Trophoblast cell (in vitro differentiated cells and primary cell): Measurements from ENCODE around the gene GFM1.

Experiments
- DNase-seq, 2 donors: peaks; one replicate each; pipeline ENCODE4 v3.0.0-alpha.2; 2016
- H2AFZ ChIP-seq: 2 replicates; pipeline ENCODE4 v1.6.1; 2013; ENCODE audit warnings: low read length, moderate library complexity, mild to moderate bottlenecking; ENCODE audit not compliant: insufficient read depth, poor library complexity
- H2AK5ac ChIP-seq: 2 replicates; pipeline ENCODE4 v1.6.1; 2013; ENCODE audit warnings: mild to moderate bottlenecking, low read length
- H2BK120ac ChIP-seq: 2 replicates; pipeline ENCODE4 v1.6.1; 2013; ENCODE audit warnings: low read length, mild to moderate bottlenecking, moderate library complexity; ENCODE audit not compliant: insufficient read depth, poor library complexity
- H2BK12ac ChIP-seq: 2 replicates; pipeline ENCODE4 v1.6.1; 2013; ENCODE audit warnings: mild to moderate bottlenecking, low read length, moderate library complexity
- H2BK5ac ChIP-seq: 2 replicates; pipeline ENCODE4 v1.6.1; 2013; ENCODE audit warnings: low read length, low read depth, moderate library complexity, mild to moderate bottlenecking; ENCODE audit not compliant: poor library complexity
- H3K14ac ChIP-seq: 2 replicates; pipeline ENCODE4 v1.6.1; 2013; ENCODE audit warnings: mild to moderate bottlenecking, low read length
- H3K18ac ChIP-seq: 2 replicates; pipeline ENCODE4 v1.6.1; 2013; ENCODE audit warnings: mild to moderate bottlenecking, low read length
- H3K23ac ChIP-seq: 2 replicates; pipeline ENCODE4 v1.6.1; 2013; ENCODE audit warnings: low read length
- H3K27ac ChIP-seq: 2 replicates; pipeline ENCODE4 v1.5.1; 2013; ENCODE audit warnings: low read depth, mild to moderate bottlenecking, inconsistent platforms, low read length, moderate library complexity
- H3K27me3 ChIP-seq: 2 replicates; pipeline ENCODE4 v1.6.1; 2013; ENCODE audit warnings: inconsistent platforms, mild to moderate bottlenecking, low read length, moderate library complexity; ENCODE audit not compliant: insufficient read depth
- H3K36me3 ChIP-seq, 2 experiments: 1 replicate in 1 of 2; 2 replicates in 1 of 2; pipeline ENCODE4 v1.6.1; 2013; ENCODE audit warnings: low read length in 2 of 2, mild to moderate bottlenecking in 2 of 2, moderate library complexity in 1 of 2; ENCODE audit not compliant: insufficient read depth in 2 of 2, control insufficient read depth in 1 of 2
- H3K4ac ChIP-seq: 2 replicates; pipeline ENCODE4 v1.6.1; 2013; ENCODE audit warnings: low read depth, mild to moderate bottlenecking, low read length, moderate library complexity
- H3K4me1 ChIP-seq, 2 experiments: 1 replicate in 1 of 2; 2 replicates in 1 of 2; pipeline ENCODE4 v1.6.1; 2013; ENCODE audit warnings: low read length in 2 of 2, mild to moderate bottlenecking in 2 of 2, moderate library complexity in 1 of 2; ENCODE audit not compliant: insufficient read depth in 2 of 2, control insufficient read depth in 1 of 2
- H3K4me2 ChIP-seq: 2 replicates; pipeline ENCODE4 v1.6.1; 2013; ENCODE audit warnings: inconsistent platforms, mild to moderate bottlenecking, low read length, moderate library complexity
- H3K4me3 ChIP-seq: 2 replicates; pipeline ENCODE4 v1.5.1; 2013; ENCODE audit warnings: mild to moderate bottlenecking, low read depth, low read length, inconsistent platforms
- H3K79me1 ChIP-seq: one replicate; pipeline ENCODE4 v1.6.1; 2013; ENCODE audit warnings: low read length
- H3K79me2 ChIP-seq: 2 replicates; pipeline ENCODE4 v1.6.1; 2013; ENCODE audit warnings: low read length, mild to moderate bottlenecking; ENCODE audit not compliant: control insufficient read depth, insufficient read depth, poor library complexity
- H3K9ac ChIP-seq: 2 replicates; pipeline ENCODE4 v1.6.1; 2013; ENCODE audit warnings: mild to moderate bottlenecking, low read length
- H3K9me3 ChIP-seq: 2 replicates; pipeline ENCODE4 v1.6.1; 2013; ENCODE audit warnings: low read depth, mild to moderate bottlenecking, control low read depth, inconsistent platforms, low read length; ENCODE audit not compliant: insufficient read depth
- H4K12ac ChIP-seq: 2 replicates; pipeline ENCODE4 v1.6.1; 2013; ENCODE audit warnings: low read depth, mild to moderate bottlenecking, low read length, moderate library complexity
- H4K8ac ChIP-seq: 2 replicates; pipeline ENCODE4 v1.6.1; 2013; ENCODE audit warnings: low read depth, mild to moderate bottlenecking, low read length, moderate library complexity
- H4K91ac ChIP-seq: one replicate; pipeline ENCODE4 v1.6.1; 2013; ENCODE audit warnings: low read depth, mild to moderate bottlenecking, low read length, moderate library complexity
- WGBS: extraction: QIAGEN DNeasy Blood & Tissue Kit; methylation state at CpG from one replicate; pipeline ENCODE4 v1.1.7; 2013; ENCODE audit warnings: missing lambda C conversion rate; ENCODE audit not compliant: insufficient read length, insufficient coverage; ENCODE audit errors: extremely low coverage; 5-methylcytosine and 5-hydroxymethylcytosine counted together

GFM1 gene

DNA sequence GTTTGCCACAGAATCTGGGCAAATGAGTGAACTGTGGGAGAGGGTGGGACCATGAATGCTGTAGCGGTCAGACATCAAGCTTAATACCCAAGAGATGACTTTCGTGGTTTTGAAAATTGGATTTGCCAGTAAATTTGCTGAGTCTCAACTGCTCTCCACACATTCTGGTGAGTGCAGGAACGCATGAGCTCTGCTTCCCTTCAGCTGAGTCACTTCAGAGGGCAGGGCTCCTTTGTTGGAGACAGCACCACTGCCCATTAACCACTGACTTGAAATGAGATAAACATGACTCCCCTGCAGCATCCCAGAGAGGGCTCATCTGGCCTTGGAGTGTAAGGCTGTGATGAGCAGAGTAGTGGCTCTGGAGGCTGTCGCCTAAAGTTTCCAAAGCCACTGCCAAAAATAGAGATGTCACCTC is 65.3 kb downstream of the GFM1 start:
- no CpG with 5 or more reads among the region's 4 CpGs for WGBS
- Histone ChIP-seq H3K18ac (no peak overlapping the region), H2AK5ac (no peak overlapping the region), H3K4me1 (peaks cover 0 to 5% of the 10 kb centered on the region in 2 experiments), H4K8ac (no peak overlapping the region), H3K9me3 (no peaks in the 10 kb centered on the region), H3K23ac (no peak overlapping the region), H3K36me3 (peaks cover 0 to 3% of the 10 kb centered on the region in 2 experiments), H3K4ac (no peak overlapping the region), H3K79me1 (no peaks in the 10 kb centered on the region), H3K4me2 (no peak overlapping the region), H2BK5ac (no peak overlapping the region), H4K91ac (no peak overlapping the region), H2BK120ac (no peak overlapping the region), H3K14ac (no peak overlapping the region), H3K27ac (no peak overlapping the region), H3K9ac (no peak overlapping the region), H4K12ac (no peak overlapping the region), H3K79me2 (no peaks in the 10 kb centered on the region), H2AFZ (no peak overlapping the region), H2BK12ac (no peak overlapping the region), H3K27me3 (no peaks in the 10 kb centered on the region), H3K4me3 (no peak overlapping the region)
- peak; percentile 36 to 66 for DNase-seq

DNA sequence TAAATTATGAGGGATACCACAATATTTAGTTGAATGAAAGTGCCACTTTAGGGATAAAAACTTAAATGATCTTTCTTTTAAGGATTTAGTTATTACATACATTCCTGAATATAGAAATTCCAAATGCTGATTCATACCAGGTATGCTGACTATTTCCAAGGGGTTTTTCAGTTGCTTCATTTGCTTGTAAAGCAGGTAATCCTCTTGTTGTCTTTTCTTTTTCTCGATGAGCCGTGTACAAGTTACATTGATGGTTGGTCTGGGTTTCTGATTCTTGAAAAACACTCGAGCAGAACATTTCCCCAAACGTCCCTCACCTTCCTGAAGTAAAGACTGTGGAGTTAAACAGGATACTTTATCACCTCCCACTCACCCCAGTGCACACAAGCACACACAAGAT is 66.3 kb downstream of the GFM1 start:
- no peak overlapping the region for H4K8ac ChIP-seq
- H2BK120ac ChIP-seq, result no peak overlapping the region
- no peak overlapping the region for H2AK5ac ChIP-seq
- no peak overlapping the region for H3K14ac ChIP-seq
- no peaks in the 10 kb centered on the region for H3K9me3 ChIP-seq
- no peak overlapping the region for H3K9ac ChIP-seq
- H3K4me3 ChIP-seq, result no peak overlapping the region
- no CpG with 5 or more reads among the region's 4 CpGs for WGBS
- H3K23ac ChIP-seq, result no peak overlapping the region
- H3K79me1 ChIP-seq, result no peaks in the 10 kb centered on the region
- no peak overlapping the region for H2AFZ ChIP-seq
- DNase-seq, result peak in 1 of 2 donors; percentile 67
- H3K4me2 ChIP-seq, result no peak overlapping the region
- no peaks in the 10 kb centered on the region for H3K27me3 ChIP-seq
- no peak overlapping the region for H4K12ac ChIP-seq
- no peaks in the 10 kb centered on the region for H3K79me2 ChIP-seq
- H3K18ac ChIP-seq, result no peak overlapping the region
- H3K36me3 ChIP-seq, result peaks cover 0 to 3% of the 10 kb centered on the region in 2 experiments
- peaks cover 0 to 5% of the 10 kb centered on the region in 2 experiments for H3K4me1 ChIP-seq
- no peak overlapping the region for H4K91ac ChIP-seq
- H3K27ac ChIP-seq, result no peak overlapping the region
- no peak overlapping the region for H3K4ac ChIP-seq
- no peak overlapping the region for H2BK12ac ChIP-seq
- H2BK5ac ChIP-seq, result no peak overlapping the region

DNA sequence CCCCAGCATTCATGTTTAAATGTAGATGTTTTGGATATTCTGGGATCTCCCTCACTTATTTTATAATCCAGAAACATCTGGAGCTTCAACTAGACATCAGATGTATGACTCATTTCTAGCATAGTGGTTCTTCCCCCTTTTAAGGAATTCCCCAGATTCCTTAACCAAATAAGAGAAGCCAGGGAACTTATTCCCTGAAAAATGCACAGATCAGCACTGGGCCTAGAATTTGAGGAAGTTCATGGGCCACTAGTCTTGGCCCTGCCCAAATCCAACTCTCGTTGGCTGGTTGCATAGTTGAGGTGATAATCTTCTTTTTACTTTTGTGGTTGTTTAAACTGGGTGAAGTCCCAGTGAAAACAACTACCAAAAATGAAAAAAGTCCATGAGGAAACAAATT is 67.6 kb downstream of the GFM1 start:
- no peak overlapping the region for H2AFZ ChIP-seq
- no peaks in the 10 kb centered on the region for H3K27me3 ChIP-seq
- no peak overlapping the region for H2AK5ac ChIP-seq
- no peak overlapping the region for H4K8ac ChIP-seq
- no peaks in the 10 kb centered on the region for H3K79me2 ChIP-seq
- H3K4me3 ChIP-seq, result no peak overlapping the region
- H2BK12ac ChIP-seq, result no peak overlapping the region
- no CpG with 5 or more reads among the region's 1 CpG for WGBS
- H4K12ac ChIP-seq, result no peak overlapping the region
- peak in 1 of 2 donors; percentile 68 for DNase-seq
- H3K27ac ChIP-seq, result no peak overlapping the region
- peaks cover 0 to 5% of the 10 kb centered on the region in 2 experiments for H3K4me1 ChIP-seq
- H3K18ac ChIP-seq, result no peak overlapping the region
- no peak overlapping the region for H3K9ac ChIP-seq
- H3K4me2 ChIP-seq, result no peak overlapping the region
- no peak overlapping the region for H3K4ac ChIP-seq
- H3K36me3 ChIP-seq, result peaks cover 0 to 3% of the 10 kb centered on the region in 2 experiments
- no peak overlapping the region for H2BK5ac ChIP-seq
- H3K23ac ChIP-seq, result no peak overlapping the region
- no peak overlapping the region for H3K14ac ChIP-seq
- H2BK120ac ChIP-seq, result no peak overlapping the region
- no peaks in the 10 kb centered on the region for H3K9me3 ChIP-seq
- no peaks in the 10 kb centered on the region for H3K79me1 ChIP-seq
- H4K91ac ChIP-seq, result no peak overlapping the region

DNA sequence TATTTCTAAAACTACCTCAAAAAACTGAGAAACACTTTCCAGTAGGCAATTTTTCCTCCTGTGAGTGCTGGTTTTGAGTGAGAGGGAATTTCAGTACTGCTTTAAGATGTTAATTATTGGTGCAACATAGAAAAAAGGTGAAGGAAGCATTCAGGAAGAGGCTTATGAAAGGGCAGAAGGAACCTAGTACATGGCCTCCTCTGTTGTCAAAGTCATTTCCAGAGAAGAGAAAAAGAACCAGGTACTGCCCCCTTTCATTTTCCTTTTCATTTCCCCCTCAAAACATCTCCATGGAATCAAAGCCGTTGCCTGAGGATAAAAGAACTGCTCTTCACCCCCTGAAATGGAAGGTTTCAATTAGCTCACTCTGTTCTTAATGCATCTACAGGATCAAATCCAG is 68.1 kb downstream of the GFM1 start:
- no peak overlapping the region for H2BK12ac ChIP-seq
- no CpG with 5 or more reads among the region's 1 CpG for WGBS
- no peak overlapping the region for H3K18ac ChIP-seq
- H3K4ac ChIP-seq, result no peak overlapping the region
- no peak overlapping the region for H2BK5ac ChIP-seq
- H2AK5ac ChIP-seq, result no peak overlapping the region
- no peak overlapping the region for H4K12ac ChIP-seq
- no peak overlapping the region for H4K8ac ChIP-seq
- H3K4me2 ChIP-seq, result no peak overlapping the region
- H3K27me3 ChIP-seq, result no peaks in the 10 kb centered on the region
- no peak overlapping the region for H2AFZ ChIP-seq
- peaks cover 0 to 5% of the 10 kb centered on the region in 2 experiments for H3K4me1 ChIP-seq
- no peak overlapping the region for H3K9ac ChIP-seq
- peaks cover 0 to 3% of the 10 kb centered on the region in 2 experiments for H3K36me3 ChIP-seq
- H4K91ac ChIP-seq, result no peak overlapping the region
- H3K9me3 ChIP-seq, result no peaks in the 10 kb centered on the region
- H3K4me3 ChIP-seq, result no peak overlapping the region
- H3K23ac ChIP-seq, result no peak overlapping the region
- no peak overlapping the region for H3K27ac ChIP-seq
- H3K79me2 ChIP-seq, result no peaks in the 10 kb centered on the region
- no peak overlapping the region for H3K14ac ChIP-seq
- H2BK120ac ChIP-seq, result no peak overlapping the region
- no peaks in the 10 kb centered on the region for H3K79me1 ChIP-seq
- no peak for DNase-seq
